ENCODE measurements around the gene HIRIP3.

GRCh38 chr16:29990034-29990433 lies 5.4 kb downstream of the HIRIP3 start:
- no peak for TF ChIP-seq CTCF (IDR thresholded peaks at IDR 0.05)
- TF ChIP-seq POLR2A (IDR thresholded peaks at IDR 0.05): no peak
